H9 (cell line): ENCODE data around the gene TMEM156. TPM values are rescaled to one million over a fixed set of nuclear protein-coding genes. Genes with fewer than 3 reads are reported as not detected.

Experiments
- DNase-seq: peaks from one replicate; pipeline ENCODE4 v3.0.0-alpha.2; 2017
- H2AFZ ChIP-seq: one replicate; pipeline ENCODE4 v1.6.1; 2013; ENCODE audit warnings: mild to moderate bottlenecking, low read length, control low read depth, moderate library complexity
- H2AK5ac ChIP-seq: 2 replicates; pipeline ENCODE4 v1.6.1; 2013; ENCODE audit warnings: low read length, control low read depth, mixed read lengths; ENCODE audit not compliant: insufficient read length
- H2BK120ac ChIP-seq: one replicate; pipeline ENCODE4 v1.6.1; 2013; ENCODE audit warnings: low read depth, mild to moderate bottlenecking, low read length, control low read depth, inconsistent platforms; ENCODE audit not compliant: poor library complexity, severe bottlenecking
- H2BK12ac ChIP-seq: 2 replicates; pipeline ENCODE4 v1.6.1; 2013; ENCODE audit warnings: low read length, control low read depth, mixed read lengths, low read depth; ENCODE audit not compliant: insufficient read length
- H2BK15ac ChIP-seq: 2 replicates; pipeline ENCODE4 v1.6.1; 2013; ENCODE audit warnings: low read depth, low read length, control low read depth
- H2BK20ac ChIP-seq: one replicate; pipeline ENCODE4 v1.6.1; 2013; ENCODE audit warnings: low read depth, mild to moderate bottlenecking, low read length, control low read depth, inconsistent platforms; ENCODE audit not compliant: poor library complexity, severe bottlenecking
- H2BK5ac ChIP-seq: 2 replicates; pipeline ENCODE4 v1.6.1; 2013; ENCODE audit warnings: low read length, control low read depth, mixed read lengths; ENCODE audit not compliant: insufficient read length
- H3K14ac ChIP-seq: 2 replicates; pipeline ENCODE4 v1.6.1; 2013; ENCODE audit warnings: low read length, control low read depth; ENCODE audit not compliant: insufficient read depth
- H3K18ac ChIP-seq: 2 replicates; pipeline ENCODE4 v1.6.1; 2013; ENCODE audit warnings: low read depth, mild to moderate bottlenecking, mixed read lengths, low read length, control low read depth; ENCODE audit not compliant: insufficient read length
- H3K23ac ChIP-seq: 2 replicates; pipeline ENCODE4 v1.6.1; 2013; ENCODE audit warnings: low read length, control low read depth, mixed read lengths, low read depth; ENCODE audit not compliant: insufficient read length
- H3K23me2 ChIP-seq: 2 replicates; pipeline ENCODE4 v1.6.1; 2013; ENCODE audit warnings: low read depth, mild to moderate bottlenecking, mixed read lengths, low read length, control low read depth; ENCODE audit not compliant: insufficient read length, poor library complexity, severe bottlenecking
- H3K27ac ChIP-seq: 2 replicates; pipeline ENCODE4 v1.5.1; 2013; ENCODE audit warnings: low read length, control low read depth, mixed read lengths, low read depth; ENCODE audit not compliant: insufficient read length
- H3K27me3 ChIP-seq: 2 replicates; pipeline ENCODE4 v1.6.1; 2013; ENCODE audit warnings: low read length, control low read depth, inconsistent platforms; ENCODE audit not compliant: insufficient read depth
- H3K4ac ChIP-seq: 2 replicates; pipeline ENCODE4 v1.6.1; 2013; ENCODE audit warnings: low read depth, mild to moderate bottlenecking, control low read depth, inconsistent platforms, low read length, moderate library complexity
- H3K4me1 ChIP-seq: 2 replicates; pipeline ENCODE4 v1.6.1; 2013; ENCODE audit warnings: low read length, control low read depth, inconsistent platforms; ENCODE audit not compliant: insufficient read depth
- H3K4me2 ChIP-seq: 2 replicates; pipeline ENCODE4 v1.6.1; 2013; ENCODE audit warnings: low read length, control low read depth, mixed read lengths; ENCODE audit not compliant: insufficient read length, insufficient read depth
- H3K56ac ChIP-seq: 2 replicates; pipeline ENCODE4 v1.6.1; 2013; ENCODE audit warnings: low read depth, mild to moderate bottlenecking, mixed read lengths, low read length, control low read depth; ENCODE audit not compliant: insufficient read length
- H3K79me1 ChIP-seq: 2 replicates; pipeline ENCODE4 v1.6.1; 2013; ENCODE audit warnings: low read depth, mild to moderate bottlenecking, moderate library complexity, low read length, control low read depth, inconsistent platforms; ENCODE audit not compliant: insufficient read depth, poor library complexity, severe bottlenecking
- H3K79me2 ChIP-seq: 2 replicates; pipeline ENCODE4 v1.6.1; 2013; ENCODE audit warnings: low read length, control low read depth, inconsistent platforms; ENCODE audit not compliant: insufficient read depth
- H3K9ac ChIP-seq: 2 replicates; pipeline ENCODE4 v1.6.1; 2013; ENCODE audit warnings: low read length, control low read depth, mixed read lengths; ENCODE audit not compliant: insufficient read length; ENCODE audit errors: extremely low read depth
- H3K9me3 ChIP-seq: one replicate; pipeline ENCODE4 v1.6.1; 2013; ENCODE audit warnings: low read depth, low read length, inconsistent platforms; ENCODE audit not compliant: control insufficient read depth
- H3T11ph ChIP-seq: one replicate; pipeline ENCODE4 v1.6.1; 2013; ENCODE audit warnings: mild to moderate bottlenecking, low read length, control low read depth, inconsistent platforms
- H4K20me1 ChIP-seq: one replicate; pipeline ENCODE4 v1.6.1; 2013; ENCODE audit not compliant: control insufficient read depth, insufficient read length, insufficient read depth
- H4K5ac ChIP-seq: 2 replicates; pipeline ENCODE4 v1.6.1; 2013; ENCODE audit warnings: low read depth, mild to moderate bottlenecking, mixed read lengths, low read length, control low read depth; ENCODE audit not compliant: insufficient read length
- H4K8ac ChIP-seq: replicated peaks from 2 replicates; pipeline ENCODE4 v1.6.1; 2013; ENCODE audit warnings: low read length, control low read depth, mixed read lengths, low read depth; ENCODE audit not compliant: insufficient read length
- H4K91ac ChIP-seq: 2 replicates; pipeline ENCODE4 v1.6.1; 2013; ENCODE audit warnings: low read depth, mild to moderate bottlenecking, moderate library complexity, mixed read lengths, low read length, control low read depth; ENCODE audit not compliant: insufficient read length
- H3K27ac Mint-ChIP-seq, 3 experiments: 2 replicates in 2 of 3; 3 replicates in 1 of 3; pipeline ENCODE4 v1.8.0; 2020 to 2021; ENCODE audit warnings: mixed read lengths in 3 of 3, mild to moderate bottlenecking in 1 of 3, moderate library complexity in 1 of 3
- H3K27me3 Mint-ChIP-seq: 2 replicates; pipeline ENCODE4 v1.8.0; 2021; ENCODE audit warnings: low read depth, mild to moderate bottlenecking, moderate library complexity, mixed read lengths
- H3K36me3 Mint-ChIP-seq, 3 experiments: 2 replicates in 2 of 3; 3 replicates in 1 of 3; pipeline ENCODE4 v1.8.0; 2020 to 2021; ENCODE audit warnings: low read depth in 3 of 3, mixed read lengths in 3 of 3; ENCODE audit not compliant: insufficient read depth in 1 of 3
- H3K4me1 Mint-ChIP-seq, 2 experiments: 2 replicates each; pipeline ENCODE4 v1.8.0; 2020; ENCODE audit warnings: mixed read lengths in 2 of 2
- H3K4me3 Mint-ChIP-seq, 2 experiments: 2 replicates in 1 of 2; 3 replicates in 1 of 2; pipeline ENCODE4 v1.8.0; 2020 to 2021; ENCODE audit warnings: mild to moderate bottlenecking in 2 of 2, mixed read lengths in 2 of 2, moderate library complexity in 1 of 2
- H3K9me3 Mint-ChIP-seq, 2 experiments: 2 replicates in 1 of 2; 3 replicates in 1 of 2; pipeline ENCODE4 v1.8.0; 2020; ENCODE audit warnings: mild to moderate bottlenecking in 2 of 2, mixed read lengths in 2 of 2, moderate library complexity in 1 of 2
- WGBS: extraction: QIAGEN DNeasy Blood & Tissue Kit; methylation state at CpG from one replicate; pipeline ENCODE4 v1.1.7; 2013; ENCODE audit warnings: missing lambda C conversion rate, low lambda C conversion rate, mixed read lengths; ENCODE audit not compliant: insufficient read length; ENCODE audit errors: extremely low coverage; 5-methylcytosine and 5-hydroxymethylcytosine counted together
- total RNA-seq: library from RNA; stranded (reverse); gene quantifications from 2 replicates; pipeline ENCODE4 v1.2.1, GENCODE V29; 2021
- TF ChIP-seq, protein P1 (sequence below): fragments of 200-600 bp; sonication (generic); conservative IDR thresholded peaks from 3 replicates; pipeline ENCODE4 v1.8.0; 2021; ENCODE audit warnings: antibody characterized with exemption, mild to moderate bottlenecking

Gene TMEM156
- total RNA-seq, 1 experiment from 2014 or later, result not detected

- no peak overlapping the region for H2AFZ ChIP-seq
- H3K27me3 Mint-ChIP-seq, result no peaks in the 10 kb centered on the region
- H3K4me1 Mint-ChIP-seq, result peaks cover 0 to 4% of the 10 kb centered on the region in 2 experiments; a peak in 1 of 4 replicates
- H3K23ac ChIP-seq, result no peak overlapping the region
- H2BK12ac ChIP-seq, result no peak overlapping the region
- no peak overlapping the region for H2BK20ac ChIP-seq
- no peaks in the 10 kb centered on the region for H3K4me1 ChIP-seq
- H3K27ac ChIP-seq, result no peak overlapping the region
- no peak overlapping the region for H3K56ac ChIP-seq
- DNase-seq, result no peak
- no peak overlapping the region for H2BK120ac ChIP-seq
- no peaks in the 10 kb centered on the region for H4K20me1 ChIP-seq
- H3K9me3 ChIP-seq, result no peaks in the 10 kb centered on the region
- no peak overlapping the region for H3K4ac ChIP-seq
- no peak overlapping the region for H3K4me3 Mint-ChIP-seq
- H2AK5ac ChIP-seq, result no peak overlapping the region
- no peak overlapping the region for H4K5ac ChIP-seq
- H3K27me3 ChIP-seq, result no peaks in the 10 kb centered on the region
- H3K4me2 ChIP-seq, result no peak overlapping the region
- H3T11ph ChIP-seq, result no peak overlapping the region
- no peaks in the 10 kb centered on the region; a peak in 1 of 7 replicates for H3K36me3 Mint-ChIP-seq
- no peaks in the 10 kb centered on the region for H3K23me2 ChIP-seq
- TF ChIP-seq, protein P1, sequence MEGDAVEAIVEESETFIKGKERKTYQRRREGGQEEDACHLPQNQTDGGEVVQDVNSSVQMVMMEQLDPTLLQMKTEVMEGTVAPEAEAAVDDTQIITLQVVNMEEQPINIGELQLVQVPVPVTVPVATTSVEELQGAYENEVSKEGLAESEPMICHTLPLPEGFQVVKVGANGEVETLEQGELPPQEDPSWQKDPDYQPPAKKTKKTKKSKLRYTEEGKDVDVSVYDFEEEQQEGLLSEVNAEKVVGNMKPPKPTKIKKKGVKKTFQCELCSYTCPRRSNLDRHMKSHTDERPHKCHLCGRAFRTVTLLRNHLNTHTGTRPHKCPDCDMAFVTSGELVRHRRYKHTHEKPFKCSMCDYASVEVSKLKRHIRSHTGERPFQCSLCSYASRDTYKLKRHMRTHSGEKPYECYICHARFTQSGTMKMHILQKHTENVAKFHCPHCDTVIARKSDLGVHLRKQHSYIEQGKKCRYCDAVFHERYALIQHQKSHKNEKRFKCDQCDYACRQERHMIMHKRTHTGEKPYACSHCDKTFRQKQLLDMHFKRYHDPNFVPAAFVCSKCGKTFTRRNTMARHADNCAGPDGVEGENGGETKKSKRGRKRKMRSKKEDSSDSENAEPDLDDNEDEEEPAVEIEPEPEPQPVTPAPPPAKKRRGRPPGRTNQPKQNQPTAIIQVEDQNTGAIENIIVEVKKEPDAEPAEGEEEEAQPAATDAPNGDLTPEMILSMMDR, result no peak
- WGBS, result no CpG with 5 or more reads among the region's 2 CpGs
- no peak overlapping the region for H3K27ac Mint-ChIP-seq
- no peak overlapping the region for H3K14ac ChIP-seq
- no peak overlapping the region for H3K9ac ChIP-seq
- H3K9me3 Mint-ChIP-seq, result peaks cover 3 to 14% of the 10 kb centered on the region in 2 experiments; a peak in 4 of 5 replicates
- no peaks in the 10 kb centered on the region for H3K79me1 ChIP-seq
- no peak overlapping the region for H4K8ac ChIP-seq
- H3K79me2 ChIP-seq, result no peaks in the 10 kb centered on the region
- no peak overlapping the region for H2BK15ac ChIP-seq
- H3K18ac ChIP-seq, result no peak overlapping the region
- H2BK5ac ChIP-seq, result no peak overlapping the region
- H4K91ac ChIP-seq, result no peak overlapping the region
These were observed 18.2 kb downstream of the TMEM156 start for GRCh38 chr4:39014028-39014427.
